Gastroesophageal sphincter (tissue), 4 donors: ENCODE data around the gene AHNAK2. TPM values are rescaled to one million over a fixed set of nuclear protein-coding genes. Genes with fewer than 3 reads are reported as not detected.

Source experiments
- ATAC-seq: fragments of 150-250 bp; one replicate; pipeline ENCODE4 v1.9.1; 2016; ENCODE audit warnings: mild to moderate bottlenecking, moderate library complexity
- H3K27ac ChIP-seq, 4 donors: fragments of 200-600 bp; sonication (generic) in 3 of 4; 1 replicate in 3 of 4; 2 replicates in 1 of 4; pipeline ENCODE4 v1.5.1; 2016 to 2019
- H3K27me3 ChIP-seq: fragments of 200-600 bp; sonication (generic); one replicate; pipeline ENCODE4 v1.5.1; 2019
- H3K36me3 ChIP-seq, 2 donors: fragments of 200-600 bp; sonication (generic); one replicate each; pipeline ENCODE4 v1.5.1; 2019; ENCODE audit warnings: control low read depth in 1 of 2
- H3K4me1 ChIP-seq, 3 donors: fragments of 200-600 bp; sonication (generic); 1 replicate in 2 of 3; 2 replicates in 1 of 3; pipeline ENCODE4 v1.5.1; 2016 to 2019; ENCODE audit warnings: control low read depth in 2 of 3
- H3K4me3 ChIP-seq, 2 donors: fragments of 200-600 bp; sonication (generic); one replicate each; pipeline ENCODE4 v1.5.1; 2019; ENCODE audit warnings: mild to moderate bottlenecking in 1 of 2, moderate library complexity in 1 of 2
- H3K9me3 ChIP-seq, 3 donors: fragments of 200-600 bp; sonication (generic); one replicate each; pipeline ENCODE4 v1.5.1; 2017 to 2019; ENCODE audit warnings: control low read depth in 2 of 3
- CTCF ChIP-seq, 4 experiments: fragments of 200-600 bp in 2 of 4; fragments of 450-650 bp in 2 of 4; sonication (generic) in 1 of 4; IDR thresholded peaks; one replicate each; pipeline ENCODE4 v1.5.1; 2017 to 2019; ENCODE audit warnings: antibody characterized with exemption in 4 of 4, mild to moderate bottlenecking in 2 of 4, moderate library complexity in 2 of 4
- EP300 ChIP-seq: sonication (generic); formaldehyde crosslinking; IDR thresholded peaks from one replicate; pipeline ENCODE4 v1.6.1; 2017; ENCODE audit warnings: antibody characterized with exemption, mild to moderate bottlenecking
- POLR2A ChIP-seq, 2 donors: fragments of 450-650 bp; IDR thresholded peaks; one replicate each; pipeline ENCODE4 v1.6.1; 2017; ENCODE audit warnings: antibody characterized with exemption in 2 of 2, mild to moderate bottlenecking in 2 of 2, moderate library complexity in 1 of 2
- POLR2AphosphoS5 ChIP-seq: sonication (generic); formaldehyde crosslinking; IDR thresholded peaks from one replicate; pipeline ENCODE4 v1.6.1; 2017; ENCODE audit warnings: antibody characterized with exemption
- WGBS, 2 donors: methylation state at CpG; one replicate each; pipeline ENCODE4 v1.1.5; 2018; ENCODE audit warnings: low coverage in 1 of 2; 5-methylcytosine and 5-hydroxymethylcytosine counted together
- total RNA-seq, 4 donors: library from RNA; depleted of rRNA; stranded (reverse); fragments of >200 nt; gene quantifications; one replicate each; pipeline ENCODE4 v1.1.0, GENCODE V29; 2016

Gene AHNAK2
- total RNA-seq, 4 donors from 2014 or later, result 105 to 529 (median 239) TPM

DNA sequence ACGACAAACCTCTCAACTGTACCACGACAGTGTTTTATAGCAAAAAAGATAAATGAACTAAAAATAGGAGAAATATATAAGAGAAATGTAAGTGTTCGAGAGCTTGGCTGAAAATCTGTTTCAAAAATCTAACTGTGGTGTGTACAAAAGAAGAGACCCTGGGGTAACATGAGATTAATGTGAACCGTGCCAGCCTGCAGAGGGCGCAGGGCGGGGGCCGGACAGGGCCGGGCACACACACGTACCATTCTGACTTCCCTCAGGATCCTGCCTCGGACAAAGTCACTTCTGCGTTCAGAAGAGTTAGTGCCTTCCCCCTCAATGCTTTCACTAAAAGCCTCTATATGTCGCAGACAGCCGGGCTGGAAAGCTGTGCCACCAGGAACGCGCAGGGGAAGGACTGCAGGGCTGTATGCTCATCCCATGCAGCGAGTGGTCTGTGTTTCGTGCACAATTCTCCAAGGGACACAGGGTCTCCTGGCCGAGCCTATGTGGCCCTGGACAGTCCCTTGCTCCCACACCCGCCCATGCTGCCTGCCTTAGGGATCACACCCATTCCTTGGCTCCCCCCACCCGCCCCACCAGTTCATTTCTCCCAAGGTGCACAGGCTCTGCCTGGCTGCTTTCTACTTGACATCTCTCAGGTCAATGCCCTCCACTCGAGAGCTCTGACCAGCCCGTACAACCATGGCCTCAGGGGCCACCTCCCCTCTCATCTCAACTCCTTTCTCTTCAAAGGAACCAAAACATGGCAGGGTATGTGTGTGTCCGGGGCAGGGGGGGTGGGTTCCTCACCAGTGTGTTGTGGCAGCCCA is 34.2 kb upstream of the AHNAK2 start:
- peak; percentile 49 for ATAC-seq
- TF ChIP-seq POLR2A (IDR thresholded peaks at IDR 0.05), result no peak
- TF ChIP-seq CTCF (IDR thresholded peaks at IDR 0.05), result peak in 3 of 4 experiments; percentile 38 to 60 (median 48)

DNA sequence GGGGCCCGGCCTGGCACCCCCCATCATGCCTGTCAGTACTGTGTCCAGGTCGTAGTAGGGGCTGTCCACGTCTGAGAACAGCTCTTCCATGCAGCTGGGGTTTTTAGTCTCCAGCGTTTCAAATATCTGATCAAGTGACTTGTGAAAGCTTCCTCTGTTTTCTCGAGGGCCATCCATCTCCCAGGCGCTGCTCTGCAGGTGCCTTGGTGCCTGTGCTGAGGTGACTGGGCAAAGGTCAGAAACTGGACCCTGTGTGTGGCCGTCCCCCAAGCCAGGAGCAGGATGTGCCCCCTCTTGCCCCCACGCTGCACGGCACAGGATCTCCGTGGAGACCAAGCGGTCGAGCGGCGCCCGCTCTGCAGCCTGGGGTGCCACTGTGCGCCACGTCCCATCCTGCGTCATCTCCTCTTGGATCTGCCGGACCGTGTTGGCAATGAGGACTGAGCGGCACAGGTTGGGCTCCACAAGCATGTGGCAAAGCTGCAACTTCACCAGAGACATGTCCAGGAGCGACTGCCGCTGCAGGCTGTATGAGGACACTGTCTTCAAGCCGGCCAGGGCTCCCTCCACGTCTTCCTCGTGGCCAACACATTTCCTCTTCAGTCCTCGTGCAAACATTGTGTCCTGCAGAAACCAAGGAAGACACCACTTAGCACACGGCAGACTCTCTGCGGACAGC is 33.3 kb upstream of the AHNAK2 start:
- TF ChIP-seq CTCF (IDR thresholded peaks at IDR 0.05) (no peak), POLR2A (IDR thresholded peaks at IDR 0.05) (no peak), POLR2AphosphoS5 (no peak), EP300 (no peak)
- Histone ChIP-seq H3K9me3 (no peaks in the 10 kb centered on the region), H3K27me3 (no peaks in the 10 kb centered on the region), H3K4me1 (peaks cover 0 to 23% (median 6%) of the 10 kb centered on the region in 3 donors), H3K4me3 (no peak overlapping the region), H3K36me3 (peaks cover 0 to 55% of the 10 kb centered on the region in 2 donors), H3K27ac (no peak overlapping the region)
- ATAC-seq, result no peak
- WGBS, 2 donors, result 30% methylated on average over 2 of the region's 29 CpGs; no CpG with 5 or more reads in 1 of the 2 donors

More for the DNA sequence above, 34.2 kb upstream of the AHNAK2 start:
- WGBS, 2 donors, result 44 to 46% methylated on average over 6 to 11 of the region's 23 CpGs
- Histone ChIP-seq H3K36me3 (peaks cover 0 to 46% of the 10 kb centered on the region in 2 donors), H3K27me3 (no peaks in the 10 kb centered on the region), H3K9me3 (no peaks in the 10 kb centered on the region), H3K4me1 (peaks cover 0 to 23% (median 6%) of the 10 kb centered on the region in 3 donors), H3K27ac (no peak overlapping the region), H3K4me3 (no peak overlapping the region)

GRCh38 chr14:105010891-105011291 is 32.7 kb upstream of the AHNAK2 start:
- ATAC-seq, result no peak
- no peak overlapping the region for H3K27ac ChIP-seq
- H3K36me3 ChIP-seq, result peaks cover 0 to 58% of the 10 kb centered on the region in 2 donors
- 44 to 72% methylated on average over 4 to 5 of the region's 17 CpGs for WGBS, 2 donors
- no peaks in the 10 kb centered on the region for H3K9me3 ChIP-seq
- TF ChIP-seq CTCF (IDR thresholded peaks at IDR 0.05) (no peak), POLR2AphosphoS5 (no peak), POLR2A (IDR thresholded peaks at IDR 0.05) (no peak), EP300 (no peak)
- peaks cover 0 to 23% (median 6%) of the 10 kb centered on the region in 3 donors for H3K4me1 ChIP-seq
- no peak overlapping the region for H3K4me3 ChIP-seq
- no peaks in the 10 kb centered on the region for H3K27me3 ChIP-seq

GRCh38 chr14:105010106-105010505 is 31.9 kb upstream of the AHNAK2 start:
- 85 to 89% methylated on average over 1 to 4 of the region's 4 CpGs for WGBS, 2 donors
- no peaks in the 10 kb centered on the region for H3K27me3 ChIP-seq
- peaks cover 0 to 23% (median 6%) of the 10 kb centered on the region in 3 donors for H3K4me1 ChIP-seq
- no peak overlapping the region for H3K27ac ChIP-seq
- ATAC-seq, result no peak
- TF ChIP-seq CTCF (IDR thresholded peaks at IDR 0.05) (no peak), POLR2AphosphoS5 (no peak), EP300 (no peak), POLR2A (IDR thresholded peaks at IDR 0.05) (no peak)
- no peaks in the 10 kb centered on the region for H3K9me3 ChIP-seq
- H3K36me3 ChIP-seq, result peaks cover 0 to 58% of the 10 kb centered on the region in 2 donors
- no peak overlapping the region for H3K4me3 ChIP-seq
